HL-60 (cell line): ENCODE results near the gene PSMB11.

Source experiments
- CTCF ChIP-seq: IDR thresholded peaks from one replicate; pipeline ENCODE4 v1.5.1; 2011; ENCODE audit warnings: low read length, control low read depth, inconsistent platforms; ENCODE audit not compliant: insufficient read depth
- POLR2AphosphoS5 ChIP-seq: IDR thresholded peaks from 2 replicates; pipeline ENCODE4 v1.6.1; 2012; ENCODE audit warnings: low read depth
- SPI1 ChIP-seq: IDR thresholded peaks from 2 replicates; pipeline ENCODE4 v1.6.1; 2012; ENCODE audit warnings: low read depth, mild to moderate bottlenecking, borderline replicate concordance

- TF ChIP-seq CTCF (no peak), POLR2AphosphoS5 (no peak), SPI1 (no peak)
Measured at GRCh38 chr14:23041729-23042128, 283 bp upstream of the PSMB11 start.
